HEK293 (cell line): ENCODE measurements around the gene ATF6.

ENCODE experiments used
- CTCF ChIP-seq: fragments of 450-650 bp; formaldehyde crosslinking; IDR thresholded peaks from 2 replicates; pipeline ENCODE4 v1.5.1; 2016; ENCODE audit warnings: missing biosample characterization, missing genetic modification characterization
- GLI2 ChIP-seq: fragments of 450-650 bp; formaldehyde crosslinking; IDR thresholded peaks from 2 replicates; pipeline ENCODE4; 2017; ENCODE audit warnings: missing biosample characterization, missing genetic modification characterization, low read depth, borderline replicate concordance
- GLI4 ChIP-seq: fragments of 450-650 bp; formaldehyde crosslinking; IDR thresholded peaks from 2 replicates; pipeline ENCODE4 v1.5.1; 2016; ENCODE audit warnings: missing biosample characterization, missing genetic modification characterization
- MYNN ChIP-seq: fragments of 450-650 bp; formaldehyde crosslinking; IDR thresholded peaks from 2 replicates; pipeline ENCODE4 v1.5.1; 2016; ENCODE audit warnings: missing biosample characterization, missing genetic modification characterization, borderline replicate concordance
- REST ChIP-seq: fragments of 450-650 bp; formaldehyde crosslinking; IDR thresholded peaks from 2 replicates; pipeline ENCODE4 v1.5.1; 2016; ENCODE audit warnings: missing biosample characterization, missing genetic modification characterization
- ZNF311 ChIP-seq: fragments of 450-650 bp; formaldehyde crosslinking; IDR thresholded peaks from 2 replicates; pipeline ENCODE4 v1.5.1; 2017; ENCODE audit warnings: missing biosample characterization, missing genetic modification characterization, borderline replicate concordance
- ZNF354C ChIP-seq: fragments of 450-650 bp; formaldehyde crosslinking; IDR thresholded peaks from 2 replicates; pipeline ENCODE4 v1.5.1; 2016; ENCODE audit warnings: missing biosample characterization, missing genetic modification characterization, low read depth, borderline replicate concordance
- ZNF416 ChIP-seq: fragments of 450-650 bp; formaldehyde crosslinking; IDR thresholded peaks from 2 replicates; pipeline ENCODE4 v1.5.1; 2016; ENCODE audit warnings: missing biosample characterization, missing genetic modification characterization
- ZNF747 ChIP-seq: fragments of 450-650 bp; formaldehyde crosslinking; IDR thresholded peaks from 2 replicates; pipeline ENCODE4 v1.5.1; 2016; ENCODE audit warnings: missing biosample characterization, missing genetic modification characterization
- ZSCAN23 ChIP-seq: fragments of 450-650 bp; formaldehyde crosslinking; IDR thresholded peaks from 2 replicates; pipeline ENCODE4 v1.5.1; 2016; ENCODE audit warnings: missing biosample characterization, missing genetic modification characterization

- TF ChIP-seq MYNN (tag by site-specific recombination) (no peak), CTCF (tag by site-specific recombination) (no peak), REST (tag by site-specific recombination) (no peak), ZNF311 (no peak), GLI4 (tag by site-specific recombination) (no peak), ZNF747 (tag by site-specific recombination) (no peak), ZSCAN23 (tag by site-specific recombination) (no peak), GLI2 (tag by site-specific recombination) (no peak), ZNF354C (tag by site-specific recombination) (no peak), ZNF416 (no peak)
Observed at GRCh38 chr1:161864577-161864976, 98.5 kb downstream of the ATF6 start.
